Spleen (tissue), 11 donors: ENCODE measurements around the gene ZW10. TPM values are rescaled to one million over a fixed set of nuclear protein-coding genes. Genes with fewer than 3 reads are reported as not detected.
"Not testable (repeated sequence)": the region's sequence is repeated elsewhere in the genome, so short reads cannot be mapped to it uniquely, and the experiment has no call there.

Experiments used
- DNase-seq: peaks from one replicate; pipeline ENCODE4 v3.0.0-alpha.2; 2020
- H3K27ac ChIP-seq, 8 donors: fragments of 200-600 bp; sonication (generic) in 7 of 8; 1 replicate in 4 of 8; 2 replicates in 4 of 8; pipeline versions ENCODE4 v1.5.0 to v1.8.0; 2016 to 2021; ENCODE audit warnings: inconsistent platforms in 4 of 8, mild to moderate bottlenecking in 4 of 8, moderate library complexity in 1 of 8
- H3K27me3 ChIP-seq, 7 donors: fragments of 200-600 bp; sonication (generic) in 6 of 7; replicated peaks in 1 of 7; 1 replicate in 4 of 7; 2 replicates in 3 of 7; pipeline versions ENCODE4 v1.5.0 to v1.8.0; 2016 to 2021; ENCODE audit warnings: inconsistent platforms in 3 of 7, mild to moderate bottlenecking in 1 of 7
- H3K36me3 ChIP-seq, 6 donors: fragments of 200-600 bp; sonication (generic) in 5 of 6; 1 replicate in 4 of 6; 2 replicates in 2 of 6; pipeline versions ENCODE4 v1.5.0 to v1.8.0; 2016 to 2021; ENCODE audit warnings: inconsistent platforms in 2 of 6
- H3K4me1 ChIP-seq, 6 donors: fragments of 200-600 bp; sonication (generic) in 5 of 6; 1 replicate in 3 of 6; 2 replicates in 3 of 6; pipeline versions ENCODE4 v1.5.0 to v1.8.0; 2016 to 2021; ENCODE audit warnings: inconsistent platforms in 3 of 6
- H3K4me3 ChIP-seq, 8 donors: fragments of 200-600 bp; sonication (generic) in 7 of 8; 1 replicate in 4 of 8; 2 replicates in 4 of 8; pipeline versions ENCODE4 v1.5.0 to v1.8.0; 2016 to 2021; ENCODE audit warnings: inconsistent platforms in 4 of 8, mild to moderate bottlenecking in 4 of 8, moderate library complexity in 2 of 8
- H3K9me3 ChIP-seq, 8 donors: fragments of 200-600 bp; sonication (generic) in 7 of 8; 1 replicate in 4 of 8; 2 replicates in 4 of 8; pipeline versions ENCODE4 v1.5.0 to v1.8.0; 2016 to 2021; ENCODE audit warnings: inconsistent platforms in 4 of 8
- POLR2A ChIP-seq, 3 donors: fragments of 450-650 bp; IDR thresholded peaks; one replicate each; pipeline ENCODE4 v1.5.1; 2017; ENCODE audit warnings: antibody characterized with exemption in 3 of 3, mild to moderate bottlenecking in 1 of 3
- POLR2AphosphoS5 ChIP-seq, 3 donors: sonication (generic); formaldehyde crosslinking; IDR thresholded peaks; one replicate each; pipeline ENCODE4 v1.5.1; 2017; ENCODE audit warnings: antibody characterized with exemption in 3 of 3
- WGBS, 5 donors: extraction: QIAGEN DNeasy Blood & Tissue Kit in 3 of 5; methylation state at CpG; one replicate each; pipeline versions ENCODE4 v1.1.5 to v1.1.7; 2013 to 2018; 5-methylcytosine and 5-hydroxymethylcytosine counted together
- intact Hi-C: fragments of 100-400 bp; cut with DNase I; formaldehyde crosslinking; loops from one replicate; pipeline ENCODE4 v1.15.0; 2023; ENCODE audit warnings: low total_unique reads
- polyA plus RNA-seq, 3 donors: library from polyadenylated mRNA; stranded (reverse); fragments of 200-250 nt; gene quantifications; one replicate each; pipeline ENCODE4 v1.2.1, GENCODE V29; 2013
- total RNA-seq, 7 donors: library from RNA; depleted of rRNA in 3 of 7; stranded (reverse); fragments of >200 nt in 3 of 7; fragmentation: NEBNext Ultra II Directional in 4 of 7; extraction: Animal tissue kit (Norgen Biotek cat#: 25700) in 4 of 7; gene quantifications; one replicate each; pipeline versions ENCODE4 v1.1.0 to v1.2.1, GENCODE V29; 2016 to 2021
- TF ChIP-seq, protein P1 (sequence below), 11 experiments: fragments of 200-600 bp in 7 of 11; fragments of 450-650 bp in 4 of 11; sonication (generic) in 4 of 11; IDR thresholded peaks in 8 of 11; conservative IDR thresholded peaks in 3 of 11; 1 replicate in 7 of 11; 2 replicates in 4 of 11; pipeline versions ENCODE4 v1.4.0 to v1.8.0; 2016 to 2021; ENCODE audit warnings: antibody characterized with exemption in 11 of 11, inconsistent platforms in 4 of 11, mild to moderate bottlenecking in 1 of 11
- donor health status: healthy with polysubstance abuse.
- donor health status: DM: no; HTN: no; CAD: no; lungs with moderate emphysema.
- donor health status: DM: no; HTN: no; CAD: no.
- donor health status: Bipolar disorder and iron deficiency.
- donor health status: healthy.
- donor health status: DM: no; HTN: no; CAD: no.
- donor health status: DM: yes; HTN: yes; CAD: no.

Gene ZW10
- total and polyA plus RNA-seq, 10 donors, result 3.2 to 15.7 (median 10.9) TPM

DNA sequence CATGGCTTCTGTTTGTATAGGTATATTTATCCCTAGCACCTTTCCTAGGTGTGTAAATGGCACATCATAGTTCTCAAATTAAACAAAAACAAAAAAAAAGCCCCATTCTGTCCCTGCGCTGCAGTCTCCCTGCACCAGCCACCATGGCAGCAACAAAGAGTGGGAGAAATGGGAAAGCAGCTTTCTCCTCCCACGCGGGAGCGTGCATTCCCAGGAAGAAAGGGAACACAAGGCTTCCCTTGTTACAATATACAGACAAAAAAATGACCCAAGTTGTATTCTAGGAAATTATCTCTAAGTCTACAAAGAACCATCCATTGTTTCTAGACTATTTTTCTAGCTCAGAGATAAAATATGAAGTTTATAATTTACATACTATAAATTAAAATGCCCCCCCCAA is 51.3 kb downstream of the ZW10 start:
- WGBS, 5 donors, result 92 to 100% (median 96%) methylated on average over 4 of the region's 4 CpGs

DNA sequence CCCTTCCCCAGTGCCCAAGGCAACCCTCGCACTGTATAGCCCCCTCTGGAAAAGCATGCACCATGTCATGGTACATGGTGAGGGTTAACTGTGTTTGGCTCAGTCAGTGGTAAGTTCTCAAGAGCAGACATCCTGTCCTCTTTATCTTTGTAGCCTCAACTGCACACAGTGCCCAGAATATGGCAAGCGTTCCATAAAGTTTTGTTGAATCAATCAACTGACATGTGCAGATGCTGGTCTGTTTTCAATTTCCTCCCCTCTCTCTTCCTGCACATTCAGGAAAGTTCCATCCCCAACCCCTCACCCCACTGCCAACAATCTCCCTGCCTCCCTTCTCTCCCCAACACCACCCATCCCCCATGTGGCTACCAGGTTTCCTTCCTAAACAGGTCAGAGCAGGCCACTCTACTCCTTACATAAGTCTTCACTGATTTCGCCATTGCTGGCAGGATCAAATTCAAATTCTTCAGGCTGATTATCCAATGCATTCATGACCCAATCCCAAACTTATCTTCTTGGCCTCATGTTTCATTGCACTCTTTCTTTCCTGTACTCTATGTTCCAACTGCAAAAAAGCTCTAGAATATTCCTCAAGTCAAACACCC is 51.9 kb downstream of the ZW10 start:
- DNase-seq, result no peak
- TF ChIP-seq POLR2A (IDR thresholded peaks at IDR 0.05) (no peak), POLR2AphosphoS5 (IDR thresholded peaks at IDR 0.05) (no peak)
- TF ChIP-seq, protein P1, sequence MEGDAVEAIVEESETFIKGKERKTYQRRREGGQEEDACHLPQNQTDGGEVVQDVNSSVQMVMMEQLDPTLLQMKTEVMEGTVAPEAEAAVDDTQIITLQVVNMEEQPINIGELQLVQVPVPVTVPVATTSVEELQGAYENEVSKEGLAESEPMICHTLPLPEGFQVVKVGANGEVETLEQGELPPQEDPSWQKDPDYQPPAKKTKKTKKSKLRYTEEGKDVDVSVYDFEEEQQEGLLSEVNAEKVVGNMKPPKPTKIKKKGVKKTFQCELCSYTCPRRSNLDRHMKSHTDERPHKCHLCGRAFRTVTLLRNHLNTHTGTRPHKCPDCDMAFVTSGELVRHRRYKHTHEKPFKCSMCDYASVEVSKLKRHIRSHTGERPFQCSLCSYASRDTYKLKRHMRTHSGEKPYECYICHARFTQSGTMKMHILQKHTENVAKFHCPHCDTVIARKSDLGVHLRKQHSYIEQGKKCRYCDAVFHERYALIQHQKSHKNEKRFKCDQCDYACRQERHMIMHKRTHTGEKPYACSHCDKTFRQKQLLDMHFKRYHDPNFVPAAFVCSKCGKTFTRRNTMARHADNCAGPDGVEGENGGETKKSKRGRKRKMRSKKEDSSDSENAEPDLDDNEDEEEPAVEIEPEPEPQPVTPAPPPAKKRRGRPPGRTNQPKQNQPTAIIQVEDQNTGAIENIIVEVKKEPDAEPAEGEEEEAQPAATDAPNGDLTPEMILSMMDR (IDR thresholded peaks at IDR 0.05 in 8 of 11, conservative IDR thresholded peaks at IDR 0.05 in 3 of 11), result no peak
- Histone ChIP-seq H3K4me3 (no peak overlapping the region), H3K27ac (no peak overlapping the region), H3K27me3 (no peaks in the 10 kb centered on the region), H3K36me3 (peaks cover 0 to 18% (median 0%) of the 10 kb centered on the region in 6 donors), H3K9me3 (peaks cover 0 to 10% (median 0%) of the 10 kb centered on the region in 8 donors), H3K4me1 (no peaks in the 10 kb centered on the region)
- intact Hi-C loops, result no loop called here
- 92 to 95% (median 93%) methylated on average over 3 of the region's 3 CpGs for WGBS, 5 donors

More for the DNA sequence above, 51.3 kb downstream of the ZW10 start:
- peaks cover 0 to 6% (median 0%) of the 10 kb centered on the region in 8 donors for H3K9me3 ChIP-seq
- no peak for DNase-seq
- H3K4me1 ChIP-seq, result no peaks in the 10 kb centered on the region
- H3K4me3 ChIP-seq, result no peak overlapping the region
- intact Hi-C loops, result no loop called here
- no peak overlapping the region for H3K27ac ChIP-seq
- no peaks in the 10 kb centered on the region for H3K27me3 ChIP-seq
- H3K36me3 ChIP-seq, result peaks cover 0 to 15% (median 0%) of the 10 kb centered on the region in 6 donors
- TF ChIP-seq POLR2AphosphoS5 (IDR thresholded peaks at IDR 0.05) (no peak), POLR2A (IDR thresholded peaks at IDR 0.05) (no peak)
- TF ChIP-seq, protein P1 (IDR thresholded peaks at IDR 0.05 in 8 of 11, conservative IDR thresholded peaks at IDR 0.05 in 3 of 11), result no peak

DNA sequence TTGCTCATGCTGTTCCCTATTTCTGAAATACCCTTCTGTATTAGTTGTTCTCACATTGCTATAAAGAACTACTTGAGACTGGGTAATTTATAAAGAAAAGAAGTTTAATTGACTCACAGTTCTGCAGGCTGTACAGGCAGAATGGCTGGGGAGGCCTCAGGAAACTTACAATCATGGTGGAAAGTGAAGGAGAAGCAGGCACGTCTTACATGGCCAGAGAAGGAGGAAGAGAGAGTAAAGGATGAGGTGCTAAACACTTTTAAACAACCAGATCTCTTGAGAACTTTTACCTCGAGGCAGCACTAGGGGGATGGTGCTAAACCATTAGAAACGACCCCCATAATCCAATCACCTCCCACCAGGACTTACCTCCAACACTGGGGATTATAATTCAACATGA is 53.0 kb downstream of the ZW10 start:
- H3K4me3 ChIP-seq, H3K4me1 ChIP-seq, DNase-seq, H3K27me3 ChIP-seq, intact Hi-C loops, H3K9me3 ChIP-seq, H3K27ac ChIP-seq: not testable (repeated sequence)
- 54 to 88% (median 63%) methylated on average over 3 of the region's 3 CpGs for WGBS, 5 donors
- peaks cover 0 to 28% (median 0%) of the 10 kb centered on the region in 6 donors for H3K36me3 ChIP-seq

DNA sequence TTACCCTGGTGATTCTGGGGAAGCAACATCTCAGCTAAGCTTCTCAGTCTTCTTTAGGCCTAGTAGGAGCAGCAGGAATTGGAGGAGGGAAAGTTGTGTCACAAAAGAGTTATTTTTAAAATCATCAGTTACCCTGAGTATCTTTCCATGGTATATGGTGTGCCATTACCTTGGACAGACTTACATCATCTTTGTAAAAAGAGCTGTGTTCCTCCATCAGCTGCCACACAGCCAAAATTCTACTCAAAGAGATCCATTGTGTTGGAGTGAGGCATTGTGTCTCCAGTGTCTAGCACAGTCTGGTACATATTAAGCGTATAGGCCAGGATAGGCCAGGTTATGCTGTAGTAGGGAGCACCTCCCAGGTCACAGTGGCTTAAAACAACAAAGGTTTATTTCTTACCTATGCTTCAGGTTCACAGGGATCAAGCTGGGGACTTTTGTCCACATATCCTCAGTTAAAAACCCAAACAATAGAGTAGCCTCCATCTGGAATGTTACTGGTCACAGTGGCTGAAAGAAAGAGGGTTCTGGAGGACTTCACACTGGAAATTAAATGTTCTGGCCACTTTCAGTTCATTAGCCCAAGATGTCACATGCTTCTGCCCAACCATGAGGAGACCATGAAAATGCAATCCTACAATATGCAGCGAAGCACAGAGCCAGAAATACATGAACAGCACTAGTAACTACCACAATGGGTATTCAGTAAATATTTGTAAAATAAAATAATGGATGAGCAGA is 57.4 kb downstream of the ZW10 start:
- H3K27me3 ChIP-seq, result no peaks in the 10 kb centered on the region
- peaks cover 0 to 39% (median 0%) of the 10 kb centered on the region in 6 donors for H3K36me3 ChIP-seq
- no peak for TF ChIP-seq POLR2A (IDR thresholded peaks at IDR 0.05)
- TF ChIP-seq POLR2AphosphoS5 (IDR thresholded peaks at IDR 0.05), result no peak
- TF ChIP-seq, protein P1 (IDR thresholded peaks at IDR 0.05 in 8 of 11, conservative IDR thresholded peaks at IDR 0.05 in 3 of 11), result no peak
- WGBS, 5 donors, result 89 to 98% (median 96%) methylated on average over 2 of the region's 2 CpGs
- H3K4me1 ChIP-seq, result no peaks in the 10 kb centered on the region
- intact Hi-C loops, result no loop called here
- peaks cover 0 to 19% (median 10%) of the 10 kb centered on the region in 8 donors for H3K9me3 ChIP-seq
- no peak overlapping the region for H3K27ac ChIP-seq
- no peak overlapping the region for H3K4me3 ChIP-seq
- no peak for DNase-seq
